Activated CD8-positive, alpha-beta T cell treated with anti-CD3 and anti-CD28 coated beads for 36 hours (primary cell): ENCODE measurements around the gene SETD3. TPM values are rescaled to one million over a fixed set of nuclear protein-coding genes. Genes with fewer than 3 reads are reported as not detected.

Source experiments
- ATAC-seq: fragments of 200-7000 bp; cut with Tn5 transposase; one replicate; pipeline ENCODE4 v1.10.0; 2021; ENCODE audit warnings: mild to moderate bottlenecking, moderate library complexity
- CTCF ChIA-PET: fragments of 350-600 bp; sonication (Branson Sonifier 250); formaldehyde crosslinking; loops from one replicate; lab custom pipeline; 2021; ENCODE audit warnings: antibody characterized with exemption; lab: Charles Lee
- POLR2A ChIA-PET: fragments of 350-600 bp; sonication (Branson Sonifier 250); formaldehyde crosslinking; loops from one replicate; lab custom pipeline; 2021; ENCODE audit warnings: antibody characterized with exemption; lab: Charles Lee
- DNase-seq: peaks from one replicate; pipeline ENCODE4 v3.0.0-alpha.2; 2020
- H3K27ac Mint-ChIP-seq: one replicate; pipeline ENCODE4 v1.8.0; 2021; ENCODE audit warnings: mild to moderate bottlenecking, mixed read lengths
- H3K27me3 Mint-ChIP-seq: one replicate; pipeline ENCODE4 v1.8.0; 2021; ENCODE audit warnings: mixed read lengths
- H3K36me3 Mint-ChIP-seq: one replicate; pipeline ENCODE4 v1.8.0; 2021; ENCODE audit warnings: low read depth, mixed read lengths
- H3K4me1 Mint-ChIP-seq: one replicate; pipeline ENCODE4 v1.8.0; 2021; ENCODE audit warnings: low read depth, mixed read lengths
- H3K4me3 Mint-ChIP-seq: one replicate; pipeline ENCODE4 v1.8.0; 2021; ENCODE audit warnings: mild to moderate bottlenecking, moderate library complexity, mixed read lengths
- H3K9me3 Mint-ChIP-seq: one replicate; pipeline ENCODE4 v1.8.0; 2021; ENCODE audit warnings: mixed read lengths
- intact Hi-C: fragments of 100-400 bp; cut with micrococcal nuclease; formaldehyde crosslinking; loops from one replicate; pipeline ENCODE4 v1.10.0; 2022
- total RNA-seq, 2 experiments: library from RNA; stranded (reverse); gene quantifications; one replicate each; pipeline ENCODE4 v1.2.3, GENCODE V29; 2021
- TF ChIP-seq, protein P1 (sequence below): fragments of 200-600 bp; IDR thresholded peaks from one replicate; pipeline ENCODE4 v1.8.0; 2022; ENCODE audit warnings: antibody characterized with exemption, mild to moderate bottlenecking

SETD3 gene
- total RNA-seq, 2 experiments from 2014 or later, result 49.9 to 50.7 TPM

GRCh38 chr14:99517643-99518381 lies 37.2 kb upstream of the SETD3 start:
- CTCF ChIA-PET, result interaction anchor here (0.9 to 1.4 kb wide), 5 partner anchors 13 to 368 kb away, joined by 3 to 8 read pairs (median 3); no protein-coding TSS in a partner anchor
- Mint-ChIP-seq H3K27me3 (no peaks in the 10 kb centered on the region), H3K27ac (no peak overlapping the region), H3K36me3 (no peaks in the 10 kb centered on the region), H3K4me1 (no peaks in the 10 kb centered on the region), H3K9me3 (no peaks in the 10 kb centered on the region), H3K4me3 (no peak overlapping the region)
- ATAC-seq (no peak), DNase-seq (no peak)
- POLR2A ChIA-PET, result no interaction called here
- TF ChIP-seq, protein P1, sequence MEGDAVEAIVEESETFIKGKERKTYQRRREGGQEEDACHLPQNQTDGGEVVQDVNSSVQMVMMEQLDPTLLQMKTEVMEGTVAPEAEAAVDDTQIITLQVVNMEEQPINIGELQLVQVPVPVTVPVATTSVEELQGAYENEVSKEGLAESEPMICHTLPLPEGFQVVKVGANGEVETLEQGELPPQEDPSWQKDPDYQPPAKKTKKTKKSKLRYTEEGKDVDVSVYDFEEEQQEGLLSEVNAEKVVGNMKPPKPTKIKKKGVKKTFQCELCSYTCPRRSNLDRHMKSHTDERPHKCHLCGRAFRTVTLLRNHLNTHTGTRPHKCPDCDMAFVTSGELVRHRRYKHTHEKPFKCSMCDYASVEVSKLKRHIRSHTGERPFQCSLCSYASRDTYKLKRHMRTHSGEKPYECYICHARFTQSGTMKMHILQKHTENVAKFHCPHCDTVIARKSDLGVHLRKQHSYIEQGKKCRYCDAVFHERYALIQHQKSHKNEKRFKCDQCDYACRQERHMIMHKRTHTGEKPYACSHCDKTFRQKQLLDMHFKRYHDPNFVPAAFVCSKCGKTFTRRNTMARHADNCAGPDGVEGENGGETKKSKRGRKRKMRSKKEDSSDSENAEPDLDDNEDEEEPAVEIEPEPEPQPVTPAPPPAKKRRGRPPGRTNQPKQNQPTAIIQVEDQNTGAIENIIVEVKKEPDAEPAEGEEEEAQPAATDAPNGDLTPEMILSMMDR, result no peak
- intact Hi-C loops, result loop anchor here (2.0 kb wide), 1 partner anchor 111 kb away; no protein-coding TSS in a partner anchor

DNA sequence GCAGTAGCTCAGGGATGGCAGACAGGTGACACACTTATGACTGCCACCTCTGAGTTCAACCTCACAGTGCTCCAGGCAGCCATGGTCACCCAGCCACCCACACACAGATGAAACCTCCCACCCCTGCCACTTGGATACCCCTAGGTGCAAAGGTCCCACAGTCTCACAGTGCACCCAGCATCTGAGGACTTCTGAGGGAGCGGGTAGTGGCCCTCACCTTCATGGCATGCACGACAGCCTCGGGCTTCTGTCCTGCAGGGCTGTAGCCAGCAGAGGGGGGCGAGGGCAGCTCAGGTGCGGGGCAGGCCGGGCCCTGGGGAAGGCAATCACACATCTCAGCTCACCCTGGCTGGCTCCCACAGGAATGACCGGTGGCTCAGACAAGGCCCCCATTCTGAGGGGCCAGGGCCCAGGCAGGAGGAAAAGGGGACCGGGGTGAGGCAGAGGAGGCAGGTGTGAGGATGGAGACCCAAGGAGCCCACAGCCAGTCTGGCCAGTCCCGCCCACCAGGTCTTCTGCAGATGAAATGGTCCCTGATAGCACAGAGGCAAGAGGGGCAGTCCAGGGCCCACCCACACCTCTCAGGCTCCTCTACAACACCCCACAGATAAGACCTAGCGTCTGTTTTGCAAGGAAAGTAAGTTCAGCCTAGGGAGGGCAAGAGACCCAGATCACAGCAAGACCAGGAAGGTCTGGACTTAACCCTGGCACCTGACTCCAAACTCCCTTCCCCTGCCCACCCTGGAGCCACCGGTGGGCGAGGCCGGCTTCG lies 36.4 kb upstream of the SETD3 start:
- DNase-seq, result no peak
- intact Hi-C loops, result no loop called here
- Mint-ChIP-seq H3K36me3 (no peaks in the 10 kb centered on the region), H3K9me3 (no peaks in the 10 kb centered on the region), H3K4me1 (no peaks in the 10 kb centered on the region), H3K27me3 (no peaks in the 10 kb centered on the region), H3K4me3 (no peak overlapping the region), H3K27ac (no peak overlapping the region)
- no peak for ATAC-seq
- CTCF ChIA-PET, result interaction anchor here (0.9 to 1.4 kb wide), 5 partner anchors 12 to 369 kb away, joined by 3 to 8 read pairs (median 3); no protein-coding TSS in a partner anchor
- POLR2A ChIA-PET, result no interaction called here
- TF ChIP-seq, protein P1, result no peak

DNA sequence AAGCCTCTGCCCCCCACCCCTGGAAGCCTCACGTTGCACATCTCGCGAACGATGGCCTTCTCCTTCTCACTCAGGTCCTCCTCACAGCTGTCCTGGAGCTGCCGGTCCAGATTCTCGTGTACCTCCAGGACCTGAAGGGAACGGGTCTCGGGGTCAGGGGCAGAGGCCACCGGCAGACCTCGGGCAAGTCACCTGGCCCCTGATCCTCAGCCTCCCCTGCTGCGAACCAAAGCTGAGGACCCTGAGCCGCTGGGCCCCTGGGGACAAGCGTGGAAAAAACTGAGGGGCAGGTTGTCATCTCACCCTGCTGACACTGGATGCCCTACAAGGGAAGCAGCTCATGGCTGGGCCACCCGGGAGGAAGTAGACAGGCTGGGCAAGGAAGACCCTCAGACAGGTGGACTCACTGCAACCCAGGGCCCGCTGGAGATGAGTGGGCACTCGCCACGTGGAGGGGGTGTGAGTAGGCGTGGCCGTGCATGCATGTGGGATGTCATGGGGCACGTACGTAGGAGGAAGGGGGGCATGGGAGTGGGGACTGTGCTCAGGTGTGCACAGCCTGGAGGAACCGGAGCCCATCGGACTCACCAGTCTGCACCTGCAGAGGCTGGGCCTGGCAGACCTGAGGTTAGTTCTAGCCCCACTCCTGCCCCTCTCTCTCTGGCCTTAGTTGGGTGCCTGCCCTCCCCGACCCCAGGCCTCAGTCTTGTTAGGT lies 35.7 kb upstream of the SETD3 start:
- ChIA-PET POLR2A (no interaction called here), CTCF (interaction anchor here (1.4 kb wide), 1 partner anchor 11 kb away, joined by 3 read pairs; no protein-coding TSS in a partner anchor)
- DNase-seq (no peak), ATAC-seq (no peak)
- no peak overlapping the region for H3K27ac Mint-ChIP-seq
- H3K4me1 Mint-ChIP-seq, result no peaks in the 10 kb centered on the region
- no peaks in the 10 kb centered on the region for H3K9me3 Mint-ChIP-seq
- H3K36me3 Mint-ChIP-seq, result no peaks in the 10 kb centered on the region
- H3K4me3 Mint-ChIP-seq, result no peak overlapping the region
- intact Hi-C loops, result no loop called here
- TF ChIP-seq, protein P1, result no peak
- H3K27me3 Mint-ChIP-seq, result no peaks in the 10 kb centered on the region

- Mint-ChIP-seq H3K4me3 (no peak overlapping the region), H3K9me3 (no peaks in the 10 kb centered on the region), H3K27me3 (no peaks in the 10 kb centered on the region), H3K36me3 (no peaks in the 10 kb centered on the region), H3K4me1 (no peaks in the 10 kb centered on the region), H3K27ac (no peak overlapping the region)
- TF ChIP-seq, protein P1, result no peak
- no peak for DNase-seq
- POLR2A ChIA-PET, result no interaction called here
- intact Hi-C loops, result no loop called here
- ATAC-seq, result no peak
- CTCF ChIA-PET, result interaction anchor here (1.4 kb wide), 1 partner anchor 10 kb away, joined by 3 read pairs; no protein-coding TSS in a partner anchor
These were observed 34.9 kb upstream of the SETD3 start for GRCh38 chr14:99515301-99516155.
